Right atrium auricular region (tissue), 2 donors: ENCODE measurements around the gene ANKRD13D. TPM values are rescaled to one million over a fixed set of nuclear protein-coding genes. Genes with fewer than 3 reads are reported as not detected.

Source experiments
- DNase-seq: peaks from one replicate; pipeline ENCODE4 v3.0.0-alpha.2; 2019; ENCODE audit warnings: low spot score
- H3K27ac ChIP-seq, 2 donors: fragments of 200-600 bp; sonication (generic); 1 replicate in 1 of 2; 2 replicates in 1 of 2; pipeline ENCODE4 v1.5.1; 2016 to 2019
- H3K27me3 ChIP-seq, 2 donors: fragments of 200-600 bp; sonication (generic); one replicate each; pipeline versions ENCODE4 v1.5.1 to v1.6.0; 2017 to 2019
- H3K36me3 ChIP-seq: fragments of 200-600 bp; sonication (generic); one replicate; pipeline ENCODE4 v1.5.1; 2016
- H3K4me1 ChIP-seq, 2 donors: fragments of 200-600 bp; sonication (generic); one replicate each; pipeline versions ENCODE4 v1.5.1 to v1.6.0; 2017 to 2019
- H3K4me3 ChIP-seq, 2 donors: fragments of 200-600 bp; sonication (generic); 1 replicate in 1 of 2; 2 replicates in 1 of 2; pipeline ENCODE4 v1.5.1; 2017 to 2019; ENCODE audit warnings: mild to moderate bottlenecking in 1 of 2, moderate library complexity in 1 of 2
- H3K9me3 ChIP-seq, 2 donors: fragments of 200-600 bp; sonication (generic); one replicate each; pipeline ENCODE4 v1.5.1; 2019
- total RNA-seq, 2 donors: library from RNA; depleted of rRNA; stranded (reverse); fragments of >200 nt; gene quantifications; one replicate each; pipeline ENCODE4 v1.1.0, GENCODE V29; 2016
- TF ChIP-seq, protein P1 (sequence below), 2 donors: fragments of 200-600 bp; sonication (generic); IDR thresholded peaks; one replicate each; pipeline ENCODE4 v1.5.1; 2019; ENCODE audit warnings: antibody characterized with exemption in 2 of 2

ANKRD13D gene
- total RNA-seq, 2 donors from 2014 or later, result 14.1 to 14.9 TPM

DNA sequence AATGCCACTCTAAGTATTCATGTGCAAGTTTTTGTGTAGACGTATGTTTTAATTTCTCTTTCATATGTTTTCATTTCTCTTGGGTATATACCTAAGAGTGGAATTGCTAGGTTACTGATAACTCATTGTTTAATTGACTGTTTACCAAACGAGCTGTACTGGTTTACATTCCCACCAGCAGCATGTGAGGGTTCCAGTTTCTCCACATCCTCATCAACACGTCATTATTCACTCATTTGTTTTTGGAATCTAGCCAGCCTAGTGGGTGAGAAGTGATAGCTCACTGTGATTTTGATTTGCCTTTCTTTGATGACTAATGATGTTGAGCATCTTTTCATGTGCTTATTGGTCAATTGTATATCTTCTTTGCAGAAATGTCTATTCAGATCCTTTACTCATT is 4.0 kb downstream of the ANKRD13D start:
- peaks cover 4 to 8% of the 10 kb centered on the region in 2 donors for H3K9me3 ChIP-seq
- peaks cover 24% of the 10 kb centered on the region for H3K36me3 ChIP-seq
- TF ChIP-seq, protein P1, sequence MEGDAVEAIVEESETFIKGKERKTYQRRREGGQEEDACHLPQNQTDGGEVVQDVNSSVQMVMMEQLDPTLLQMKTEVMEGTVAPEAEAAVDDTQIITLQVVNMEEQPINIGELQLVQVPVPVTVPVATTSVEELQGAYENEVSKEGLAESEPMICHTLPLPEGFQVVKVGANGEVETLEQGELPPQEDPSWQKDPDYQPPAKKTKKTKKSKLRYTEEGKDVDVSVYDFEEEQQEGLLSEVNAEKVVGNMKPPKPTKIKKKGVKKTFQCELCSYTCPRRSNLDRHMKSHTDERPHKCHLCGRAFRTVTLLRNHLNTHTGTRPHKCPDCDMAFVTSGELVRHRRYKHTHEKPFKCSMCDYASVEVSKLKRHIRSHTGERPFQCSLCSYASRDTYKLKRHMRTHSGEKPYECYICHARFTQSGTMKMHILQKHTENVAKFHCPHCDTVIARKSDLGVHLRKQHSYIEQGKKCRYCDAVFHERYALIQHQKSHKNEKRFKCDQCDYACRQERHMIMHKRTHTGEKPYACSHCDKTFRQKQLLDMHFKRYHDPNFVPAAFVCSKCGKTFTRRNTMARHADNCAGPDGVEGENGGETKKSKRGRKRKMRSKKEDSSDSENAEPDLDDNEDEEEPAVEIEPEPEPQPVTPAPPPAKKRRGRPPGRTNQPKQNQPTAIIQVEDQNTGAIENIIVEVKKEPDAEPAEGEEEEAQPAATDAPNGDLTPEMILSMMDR (IDR thresholded peaks at IDR 0.05), result no peak
- H3K27ac ChIP-seq, result no peak overlapping the region
- H3K4me3 ChIP-seq, result no peak overlapping the region
- DNase-seq, result no peak
- peaks cover 0 to 22% of the 10 kb centered on the region in 2 donors for H3K4me1 ChIP-seq
- no peaks in the 10 kb centered on the region for H3K27me3 ChIP-seq

DNA sequence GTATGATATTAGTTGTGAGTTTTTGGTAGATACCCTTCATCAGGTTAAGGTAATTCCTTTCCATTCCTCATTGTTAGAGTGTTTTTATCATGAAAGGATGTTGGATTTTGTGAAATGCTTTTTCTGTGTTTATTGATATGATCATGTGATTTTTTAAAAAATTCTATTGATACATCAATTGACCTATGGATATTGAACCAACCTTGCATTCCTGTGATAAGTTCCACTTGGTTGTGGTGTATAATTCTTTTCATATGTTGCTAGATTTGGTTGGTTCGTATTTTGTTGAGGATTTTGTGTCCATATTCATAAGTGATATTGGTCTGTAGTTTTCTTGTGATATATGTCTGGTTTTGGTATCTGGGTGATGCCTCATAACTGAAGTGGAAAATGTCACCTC is 6.7 kb downstream of the ANKRD13D start:
- peaks cover 0 to 2% of the 10 kb centered on the region in 2 donors for H3K4me1 ChIP-seq
- no peaks in the 10 kb centered on the region for H3K27me3 ChIP-seq
- no peak overlapping the region for H3K27ac ChIP-seq
- no peak overlapping the region for H3K4me3 ChIP-seq
- peaks cover 4 to 8% of the 10 kb centered on the region in 2 donors for H3K9me3 ChIP-seq
- TF ChIP-seq, protein P1 (IDR thresholded peaks at IDR 0.05), result no peak
- peaks cover 47% of the 10 kb centered on the region for H3K36me3 ChIP-seq
- no peak for DNase-seq

DNA sequence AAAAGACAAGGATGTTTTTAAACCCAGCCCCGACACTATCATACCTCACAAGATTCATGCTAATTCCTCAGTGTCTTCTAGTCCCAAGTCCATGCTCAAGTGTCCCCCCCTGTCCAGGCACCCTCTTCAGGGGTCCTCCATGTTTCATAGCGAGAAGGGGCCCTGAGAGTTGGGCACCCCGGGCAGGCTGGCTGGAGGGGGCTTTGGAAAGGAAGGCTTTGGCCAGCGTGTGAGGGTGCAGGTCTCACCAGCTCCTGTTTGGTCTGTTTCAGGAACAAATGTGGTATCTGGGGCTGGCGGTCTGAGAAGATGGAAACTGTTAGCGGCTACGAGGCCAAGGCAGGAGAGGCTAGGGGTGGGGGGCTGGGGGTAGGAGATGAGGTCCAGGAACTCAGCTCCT is 9.7 kb downstream of the ANKRD13D start:
- Histone ChIP-seq H3K9me3 (peaks cover 4 to 8% of the 10 kb centered on the region in 2 donors), H3K4me1 (peaks cover 0 to 18% of the 10 kb centered on the region in 2 donors), H3K27ac (no peak overlapping the region), H3K36me3 (peaks cover 41% of the 10 kb centered on the region), H3K4me3 (no peak overlapping the region), H3K27me3 (no peaks in the 10 kb centered on the region)
- DNase-seq, result no peak
- TF ChIP-seq, protein P1 (IDR thresholded peaks at IDR 0.05), result no peak

DNA sequence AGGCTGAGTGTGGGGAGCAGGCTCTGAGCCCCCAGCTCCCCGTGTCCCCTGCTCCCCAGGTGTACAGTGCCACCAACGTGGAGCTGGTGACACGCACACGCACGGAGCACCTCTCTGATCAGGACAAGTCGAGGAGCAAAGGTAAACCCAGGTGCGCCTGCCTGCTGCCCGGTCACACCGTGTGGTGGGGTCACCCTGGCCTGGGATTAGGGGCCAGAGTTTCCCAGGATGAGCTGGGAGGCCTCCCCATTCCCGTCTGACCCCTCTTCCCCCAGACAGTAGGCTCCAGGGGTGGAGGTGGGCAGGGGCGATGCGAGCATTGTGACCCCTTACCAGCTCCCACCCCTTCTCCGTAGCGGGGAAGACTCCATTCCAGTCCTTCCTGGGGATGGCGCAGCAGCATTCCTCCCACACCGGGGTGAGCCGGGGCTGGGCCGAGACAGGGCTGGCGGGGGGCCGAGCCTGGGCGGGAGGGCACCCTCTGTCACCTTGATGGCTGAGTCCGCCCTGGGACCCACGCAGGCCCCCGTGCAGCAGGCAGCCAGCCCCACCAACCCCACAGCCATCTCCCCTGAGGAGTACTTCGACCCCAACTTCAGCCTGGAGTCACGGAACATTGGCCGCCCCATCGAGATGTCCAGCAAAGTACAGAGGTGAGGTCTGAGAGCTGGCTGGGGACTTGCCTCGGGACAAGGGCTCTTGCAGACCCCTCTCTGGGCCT is 10.5 kb downstream of the ANKRD13D start:
- Histone ChIP-seq H3K27ac (no peak overlapping the region), H3K9me3 (peaks cover 4 to 8% of the 10 kb centered on the region in 2 donors), H3K36me3 (peaks cover 41% of the 10 kb centered on the region), H3K4me3 (no peak overlapping the region), H3K27me3 (no peaks in the 10 kb centered on the region), H3K4me1 (peaks cover 0 to 27% of the 10 kb centered on the region in 2 donors)
- TF ChIP-seq, protein P1 (IDR thresholded peaks at IDR 0.05), result no peak
- no peak for DNase-seq

DNA sequence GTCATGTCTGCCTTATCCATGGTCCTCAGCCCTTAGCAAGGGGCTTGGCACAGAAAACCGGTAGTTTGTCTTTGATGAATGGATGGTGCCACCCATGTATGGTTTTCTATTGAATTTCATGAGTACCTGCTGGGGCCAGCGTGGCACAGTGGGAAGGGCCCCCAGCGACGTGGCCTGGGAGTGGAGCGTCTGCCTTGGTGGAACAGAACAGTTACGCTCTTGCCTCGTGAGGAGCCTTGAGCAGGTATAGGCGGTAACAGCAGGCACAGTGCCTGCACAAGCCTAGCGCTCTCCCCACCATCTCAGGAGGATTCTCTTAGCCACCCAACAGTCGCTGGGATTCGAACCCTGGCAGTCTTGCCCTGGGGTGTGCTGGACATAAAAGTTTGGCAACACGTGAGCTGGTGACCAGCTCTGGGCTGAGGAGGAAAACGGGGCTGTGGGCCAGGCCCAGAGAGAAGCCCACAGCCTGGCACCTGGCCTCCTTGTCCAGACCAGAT is 11.2 kb downstream of the ANKRD13D start:
- DNase-seq, result no peak

More for the DNA sequence above, 11.2 kb downstream of the ANKRD13D start:
- Histone ChIP-seq H3K4me3 (no peak overlapping the region), H3K9me3 (peaks cover 4 to 8% of the 10 kb centered on the region in 2 donors), H3K36me3 (peaks cover 41% of the 10 kb centered on the region), H3K27me3 (no peaks in the 10 kb centered on the region), H3K27ac (no peak overlapping the region), H3K4me1 (peaks cover 0 to 31% of the 10 kb centered on the region in 2 donors)
- TF ChIP-seq, protein P1 (IDR thresholded peaks at IDR 0.05), result no peak
